ENCODE data around the gene THAP3.

The THAP3 gene, protein sequence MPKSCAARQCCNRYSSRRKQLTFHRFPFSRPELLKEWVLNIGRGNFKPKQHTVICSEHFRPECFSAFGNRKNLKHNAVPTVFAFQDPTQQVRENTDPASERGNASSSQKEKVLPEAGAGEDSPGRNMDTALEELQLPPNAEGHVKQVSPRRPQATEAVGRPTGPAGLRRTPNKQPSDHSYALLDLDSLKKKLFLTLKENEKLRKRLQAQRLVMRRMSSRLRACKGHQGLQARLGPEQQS

DNA sequence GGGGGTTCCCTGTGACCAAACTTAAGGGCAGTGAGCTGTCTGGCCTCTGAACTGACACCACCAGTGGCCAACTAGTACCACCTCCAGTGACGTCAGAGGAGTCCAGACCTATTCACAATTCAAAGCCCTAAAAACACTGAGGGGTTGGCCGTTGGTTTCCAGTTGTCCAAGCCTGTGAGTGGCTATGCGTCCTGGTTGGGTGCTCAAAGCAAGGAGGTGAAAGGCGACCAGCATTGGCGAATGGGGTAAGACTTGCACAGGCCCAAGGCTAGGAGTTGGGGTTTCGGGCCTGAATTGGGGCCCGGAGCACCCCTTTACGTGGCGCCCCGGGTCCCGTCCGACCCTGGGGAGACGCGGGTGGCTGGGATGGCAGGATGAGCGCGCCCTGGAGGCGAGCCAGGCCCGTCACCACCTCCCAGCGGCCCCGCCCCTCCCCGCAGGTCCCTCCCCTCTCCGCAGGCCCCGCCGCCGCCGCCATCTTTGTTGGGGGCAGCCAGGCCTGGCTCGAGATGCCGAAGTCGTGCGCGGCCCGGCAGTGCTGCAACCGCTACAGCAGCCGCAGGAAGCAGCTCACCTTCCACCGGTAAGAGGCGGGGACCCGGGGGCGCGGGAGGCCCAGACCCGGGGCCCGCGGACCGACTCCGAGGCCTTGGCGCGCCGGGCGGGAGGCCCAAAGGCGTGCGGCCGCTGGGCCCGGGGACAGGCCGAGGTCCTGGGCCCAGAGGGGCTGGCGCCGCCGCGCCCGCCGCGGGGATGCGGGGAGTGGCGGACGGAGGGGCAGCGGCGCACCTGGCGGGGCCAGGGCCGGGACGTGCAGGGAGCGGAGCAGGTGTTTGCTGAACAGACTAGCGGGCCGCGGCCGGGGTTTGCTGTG lies at the start of gene THAP3:
TSS of gene THAP3 (plus strand) at position 159 of the 874 bp plus-strand sequence. CDS start at position 510, 351 bp downstream.
- DNase-seq (ENCODE audit: low read depth): peak; percentile 80

DNA sequence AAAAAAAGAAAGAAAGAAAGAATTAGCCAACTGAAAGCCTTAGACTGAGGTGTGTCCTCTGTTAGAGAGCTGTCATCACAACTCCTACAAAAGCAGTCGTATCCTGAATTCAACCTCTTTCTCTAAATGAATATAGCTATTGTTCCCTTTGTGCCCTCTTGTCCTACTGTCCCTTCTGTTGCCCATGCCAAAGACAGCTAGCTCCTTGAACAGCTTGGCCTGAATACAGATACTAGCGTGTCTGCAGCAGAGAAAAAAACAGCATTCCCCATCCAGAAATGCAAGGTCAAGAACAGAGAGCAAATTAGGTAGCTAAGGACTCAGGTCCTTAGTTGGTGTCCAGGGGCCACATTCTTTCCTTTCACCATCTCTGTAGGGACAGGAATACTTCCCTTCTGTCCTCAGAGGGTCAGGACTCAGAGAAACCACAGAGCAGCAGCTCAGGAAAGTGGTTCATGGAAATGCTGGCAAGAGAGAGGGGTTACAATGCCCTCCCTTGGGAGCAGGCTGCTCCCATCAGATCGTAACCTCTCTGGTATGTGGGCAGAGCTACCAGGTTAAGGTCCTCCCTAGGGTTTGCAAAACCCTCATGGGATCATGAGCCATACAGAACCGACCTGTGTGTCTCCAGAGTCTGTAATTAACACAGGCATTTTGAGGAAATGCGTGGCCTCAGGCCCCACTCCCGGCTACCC lies 46.7 kb upstream of the THAP3 start:
- no peak for DNase-seq (ENCODE audit: low read depth)

DNA sequence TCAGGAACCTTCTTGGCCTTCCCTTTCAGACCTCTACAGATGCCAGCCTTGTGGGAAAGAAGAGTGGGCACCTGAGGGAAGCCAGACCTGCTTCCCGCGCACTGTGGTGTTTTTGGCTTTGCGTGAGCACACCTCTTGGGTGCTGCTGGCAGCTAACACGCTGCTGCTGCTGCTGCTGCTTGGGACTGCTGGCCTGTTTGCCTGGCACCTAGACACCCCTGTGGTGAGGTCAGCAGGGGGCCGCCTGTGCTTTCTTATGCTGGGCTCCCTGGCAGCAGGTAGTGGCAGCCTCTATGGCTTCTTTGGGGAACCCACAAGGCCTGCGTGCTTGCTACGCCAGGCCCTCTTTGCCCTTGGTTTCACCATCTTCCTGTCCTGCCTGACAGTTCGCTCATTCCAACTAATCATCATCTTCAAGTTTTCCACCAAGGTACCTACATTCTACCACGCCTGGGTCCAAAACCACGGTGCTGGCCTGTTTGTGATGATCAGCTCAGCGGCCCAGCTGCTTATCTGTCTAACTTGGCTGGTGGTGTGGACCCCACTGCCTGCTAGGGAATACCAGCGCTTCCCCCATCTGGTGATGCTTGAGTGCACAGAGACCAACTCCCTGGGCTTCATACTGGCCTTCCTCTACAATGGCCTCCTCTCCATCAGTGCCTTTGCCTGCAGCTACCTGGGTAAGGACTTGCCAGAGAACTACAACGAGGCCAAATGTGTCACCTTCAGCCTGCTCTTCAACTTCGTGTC lies 45.9 kb upstream of the THAP3 start:
- DNase-seq (ENCODE audit: low read depth): no peak

DNA sequence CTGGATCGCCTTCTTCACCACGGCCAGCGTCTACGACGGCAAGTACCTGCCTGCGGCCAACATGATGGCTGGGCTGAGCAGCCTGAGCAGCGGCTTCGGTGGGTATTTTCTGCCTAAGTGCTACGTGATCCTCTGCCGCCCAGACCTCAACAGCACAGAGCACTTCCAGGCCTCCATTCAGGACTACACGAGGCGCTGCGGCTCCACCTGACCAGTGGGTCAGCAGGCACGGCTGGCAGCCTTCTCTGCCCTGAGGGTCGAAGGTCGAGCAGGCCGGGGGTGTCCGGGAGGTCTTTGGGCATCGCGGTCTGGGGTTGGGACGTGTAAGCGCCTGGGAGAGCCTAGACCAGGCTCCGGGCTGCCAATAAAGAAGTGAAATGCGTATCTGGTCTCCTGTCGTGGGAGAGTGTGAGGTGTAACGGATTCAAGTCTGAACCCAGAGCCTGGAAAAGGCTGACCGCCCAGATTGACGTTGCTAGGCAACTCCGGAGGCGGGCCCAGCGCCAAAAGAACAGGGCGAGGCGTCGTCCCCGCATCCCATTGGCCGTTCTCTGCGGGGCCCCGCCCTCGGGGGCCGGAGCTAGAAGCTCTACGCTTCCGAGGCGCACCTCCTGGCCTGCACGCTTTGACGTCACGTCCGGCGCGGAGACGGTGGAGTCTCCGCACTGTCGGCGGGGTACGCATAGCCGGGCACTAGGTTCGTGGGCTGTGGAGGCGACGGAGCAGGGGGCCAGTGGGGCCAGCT lies 45.1 kb upstream of the THAP3 start, which contains the start of gene ZBTB48:
TSS of gene ZBTB48 (plus strand) at position 621 of the 745 bp plus-strand sequence. CDS start 616 bp downstream, outside the sequence.
- DNase-seq (ENCODE audit: low read depth): peak; percentile 91

DNA sequence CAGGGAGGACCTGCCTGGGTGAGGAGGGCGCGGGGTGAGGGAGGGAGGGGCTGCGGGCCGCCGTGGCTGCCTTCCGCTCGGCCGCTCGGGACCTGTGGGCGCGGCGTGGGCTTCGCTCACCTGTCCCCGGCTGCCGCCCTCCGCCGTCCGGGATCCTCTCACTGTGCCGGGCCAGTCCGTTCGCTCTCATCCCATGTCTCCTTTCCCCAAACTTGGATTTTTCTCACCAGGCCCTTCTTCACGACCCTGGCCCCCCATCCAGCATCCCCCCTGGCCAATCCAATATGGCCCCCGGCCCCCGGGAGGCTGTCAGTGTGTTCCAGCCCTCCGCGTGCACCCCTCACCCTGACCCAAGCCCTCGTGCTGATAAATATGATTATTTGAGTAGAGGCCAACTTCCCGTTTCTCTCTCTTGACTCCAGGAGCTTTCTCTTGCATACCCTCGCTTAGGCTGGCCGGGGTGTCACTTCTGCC lies 44.5 kb upstream of the THAP3 start:
- DNase-seq (ENCODE audit: low read depth): no peak

DNA sequence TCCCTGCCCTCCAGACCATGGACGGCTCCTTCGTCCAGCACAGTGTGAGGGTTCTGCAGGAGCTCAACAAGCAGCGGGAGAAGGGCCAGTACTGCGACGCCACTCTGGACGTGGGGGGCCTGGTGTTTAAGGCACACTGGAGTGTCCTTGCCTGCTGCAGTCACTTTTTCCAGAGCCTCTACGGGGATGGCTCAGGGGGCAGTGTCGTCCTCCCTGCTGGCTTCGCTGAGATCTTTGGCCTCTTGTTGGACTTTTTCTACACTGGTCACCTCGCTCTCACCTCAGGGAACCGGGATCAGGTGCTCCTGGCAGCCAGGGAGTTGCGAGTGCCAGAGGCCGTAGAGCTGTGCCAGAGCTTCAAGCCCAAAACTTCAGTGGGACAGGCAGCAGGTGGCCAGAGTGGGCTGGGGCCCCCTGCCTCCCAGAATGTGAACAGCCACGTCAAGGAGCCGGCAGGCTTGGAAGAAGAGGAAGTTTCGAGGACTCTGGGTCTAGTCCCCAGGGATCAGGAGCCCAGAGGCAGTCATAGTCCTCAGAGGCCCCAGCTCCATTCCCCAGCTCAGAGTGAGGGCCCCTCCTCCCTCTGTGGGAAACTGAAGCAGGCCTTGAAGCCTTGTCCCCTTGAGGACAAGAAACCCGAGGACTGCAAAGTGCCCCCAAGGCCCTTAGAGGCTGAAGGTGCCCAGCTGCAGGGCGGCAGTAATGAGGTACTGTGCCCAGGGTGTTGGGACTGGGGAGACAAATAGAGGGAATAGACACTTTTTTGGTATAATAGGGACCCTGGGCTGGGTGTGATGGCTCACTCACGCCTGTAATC lies 43.9 kb upstream of the THAP3 start:
- DNase-seq (ENCODE audit: low read depth): no peak

DNA sequence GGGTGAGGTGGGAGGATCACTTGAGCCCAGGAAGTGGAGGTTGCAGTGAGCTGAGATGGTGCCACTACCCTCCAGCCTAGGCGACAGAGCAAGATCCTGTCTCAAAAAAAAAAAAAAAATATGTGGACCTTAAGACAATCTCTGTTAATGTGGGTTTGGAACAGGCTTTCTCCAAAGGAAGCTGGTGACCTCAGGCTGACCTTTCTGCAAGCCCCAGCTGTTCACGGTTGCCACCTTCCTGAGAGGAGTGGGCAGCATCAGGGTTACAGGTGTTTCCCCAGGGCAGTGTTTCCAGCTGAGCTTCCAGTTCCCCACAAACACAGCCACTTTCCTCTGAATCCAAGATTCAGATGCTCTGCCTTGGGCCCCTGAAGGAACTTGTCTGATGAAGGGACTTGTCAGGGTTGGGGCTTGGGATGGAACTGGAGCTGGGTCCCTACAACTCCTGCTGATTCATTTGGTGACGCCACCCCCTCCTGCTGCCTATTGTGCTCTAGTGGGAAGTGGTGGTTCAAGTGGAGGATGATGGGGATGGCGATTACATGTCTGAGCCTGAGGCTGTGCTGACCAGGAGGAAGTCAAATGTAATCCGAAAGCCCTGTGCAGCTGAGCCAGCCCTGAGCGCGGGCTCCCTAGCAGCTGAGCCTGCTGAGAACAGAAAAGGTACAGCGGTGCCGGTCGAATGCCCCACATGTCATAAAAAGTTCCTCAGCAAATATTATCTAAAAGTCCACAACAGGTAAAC lies 42.9 kb upstream of the THAP3 start:
- DNase-seq (ENCODE audit: low read depth): no peak

DNA sequence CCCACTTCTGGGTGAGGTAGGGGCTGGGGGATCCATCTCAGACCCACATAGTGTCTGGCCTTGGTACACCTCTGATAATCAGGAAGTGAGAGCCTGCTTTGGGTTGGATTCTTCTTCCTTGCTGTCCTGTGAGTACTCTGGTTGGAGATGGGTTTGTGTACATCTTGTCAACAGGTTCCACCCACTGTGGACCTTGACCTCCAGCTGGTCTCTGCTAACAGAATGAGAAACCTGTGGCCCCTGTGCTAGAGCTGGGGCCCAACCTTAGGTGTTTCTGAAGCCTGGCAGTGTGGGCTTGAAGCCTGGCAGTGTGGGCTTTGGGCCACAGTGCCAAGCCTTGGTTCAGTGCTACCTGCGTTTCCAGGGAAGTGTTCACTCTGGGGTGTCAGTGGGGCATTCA lies 42.3 kb upstream of the THAP3 start:
- DNase-seq (ENCODE audit: low read depth): no peak

DNA sequence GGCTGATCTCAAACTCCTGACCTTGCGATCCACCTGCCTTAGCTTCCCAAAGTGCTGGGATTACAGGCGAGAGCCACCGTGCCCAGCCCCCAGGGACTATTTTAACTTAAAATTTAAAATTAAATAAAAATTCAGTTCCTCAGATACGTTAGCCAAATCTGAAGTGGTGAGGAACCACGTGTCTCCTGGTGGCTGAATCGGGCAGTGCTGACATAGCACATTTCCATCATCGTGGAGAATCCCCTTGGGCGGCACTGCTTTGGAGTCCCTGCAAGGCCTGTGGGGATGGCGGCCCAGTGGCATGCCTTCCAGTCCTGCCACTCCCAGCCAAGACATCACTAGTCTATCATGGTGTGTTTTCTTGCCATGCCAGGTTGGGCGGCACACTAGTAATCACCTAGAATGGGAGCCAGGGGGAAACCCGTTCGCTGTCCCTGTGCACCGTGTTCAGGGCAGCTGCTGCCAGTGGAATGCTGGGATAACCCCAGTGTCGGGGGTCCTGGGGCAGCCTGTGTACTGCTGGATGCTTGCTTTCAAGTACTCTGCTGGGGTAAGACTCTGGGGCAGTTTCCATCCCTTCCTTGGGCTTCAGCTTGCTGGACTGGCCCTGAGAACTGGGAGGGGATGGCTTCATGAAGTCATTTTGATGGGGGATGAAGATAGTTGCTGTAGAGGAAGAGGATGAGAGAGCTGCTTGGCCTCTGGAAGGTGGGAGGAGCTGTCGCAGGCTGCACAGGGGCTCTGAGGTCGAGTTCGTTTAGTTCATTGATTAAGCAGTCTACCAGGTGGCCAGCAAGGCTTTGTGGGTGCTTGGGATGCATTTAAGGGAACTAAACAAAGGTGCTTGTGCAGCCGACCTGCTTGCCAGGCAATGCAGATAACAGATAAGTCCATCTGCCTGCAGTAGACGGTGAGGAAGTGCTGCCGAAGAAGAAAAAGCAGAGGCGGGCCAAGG lies 40.3 kb upstream of the THAP3 start:
- DNase-seq (ENCODE audit: low read depth): no peak

DNA sequence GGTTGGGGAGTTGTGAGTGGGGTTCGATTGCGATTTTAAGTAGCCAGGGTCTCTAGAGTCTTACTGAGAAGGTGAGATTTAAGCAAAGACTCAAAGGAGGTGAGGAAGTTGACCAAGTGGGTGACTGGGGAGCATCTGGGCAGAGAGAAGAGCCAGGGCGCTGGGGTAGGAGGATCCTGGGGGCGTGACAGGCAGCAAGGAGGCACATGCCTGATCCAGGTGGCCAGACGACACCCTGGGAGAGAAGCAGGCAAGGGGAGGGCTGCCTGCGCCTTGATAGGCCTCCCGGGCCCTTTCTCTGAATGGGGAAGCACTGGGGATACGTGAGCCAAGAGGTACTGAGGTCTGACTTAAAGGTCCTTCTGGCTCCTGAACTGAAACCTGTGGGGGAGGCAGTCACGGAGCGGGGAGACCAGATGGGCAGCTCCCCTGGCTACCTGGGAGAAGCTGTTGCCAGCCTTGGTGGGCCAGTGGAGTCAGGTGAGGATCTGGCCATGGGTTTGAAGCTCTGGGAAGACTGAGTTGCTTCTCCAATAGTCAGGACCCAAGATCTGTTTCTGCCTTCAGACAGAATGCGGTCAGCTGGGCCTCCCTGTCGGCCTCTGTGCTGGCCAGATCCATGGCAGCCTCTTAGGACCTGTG lies 39.5 kb upstream of the THAP3 start:
- DNase-seq (ENCODE audit: low read depth): no peak

DNA sequence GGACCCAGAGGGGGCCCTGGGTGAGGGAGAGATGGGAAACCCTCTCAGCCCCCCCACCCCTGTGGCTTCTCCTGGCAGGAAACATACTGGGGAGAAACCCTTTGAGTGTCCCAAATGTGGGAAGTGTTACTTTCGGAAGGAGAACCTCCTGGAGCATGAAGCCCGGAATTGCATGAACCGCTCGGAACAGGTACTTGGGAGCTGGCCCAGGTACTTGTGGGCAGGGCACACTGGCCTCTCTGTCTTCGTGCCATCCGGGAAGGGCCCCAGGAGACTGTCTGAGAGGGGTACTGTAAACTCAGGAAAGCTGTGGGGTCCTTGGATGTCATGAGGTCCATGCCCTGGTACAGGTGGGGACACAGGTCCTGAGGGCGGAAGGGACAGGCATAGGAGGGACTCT lies 38.8 kb upstream of the THAP3 start:
- DNase-seq (ENCODE audit: low read depth): no peak

DNA sequence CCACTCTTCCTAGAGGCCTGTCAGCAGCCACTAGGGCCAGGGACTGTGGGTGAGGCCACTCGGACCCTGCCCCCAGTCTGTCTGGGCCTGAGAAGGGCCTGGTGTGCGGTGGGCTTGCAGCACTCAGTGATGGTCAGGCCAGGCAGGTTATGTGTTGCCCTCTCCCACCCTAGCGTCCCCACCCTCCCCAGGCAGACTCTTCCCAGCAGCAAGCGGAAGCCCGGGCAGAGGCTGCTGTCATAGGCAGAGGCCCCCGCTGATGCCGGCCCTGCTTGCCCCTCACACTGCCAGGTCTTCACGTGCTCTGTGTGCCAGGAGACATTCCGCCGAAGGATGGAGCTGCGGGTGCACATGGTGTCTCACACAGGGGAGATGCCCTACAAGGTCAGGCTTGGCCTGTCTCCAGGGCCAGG lies 38.3 kb upstream of the THAP3 start:
- DNase-seq (ENCODE audit: low read depth): no peak

DNA sequence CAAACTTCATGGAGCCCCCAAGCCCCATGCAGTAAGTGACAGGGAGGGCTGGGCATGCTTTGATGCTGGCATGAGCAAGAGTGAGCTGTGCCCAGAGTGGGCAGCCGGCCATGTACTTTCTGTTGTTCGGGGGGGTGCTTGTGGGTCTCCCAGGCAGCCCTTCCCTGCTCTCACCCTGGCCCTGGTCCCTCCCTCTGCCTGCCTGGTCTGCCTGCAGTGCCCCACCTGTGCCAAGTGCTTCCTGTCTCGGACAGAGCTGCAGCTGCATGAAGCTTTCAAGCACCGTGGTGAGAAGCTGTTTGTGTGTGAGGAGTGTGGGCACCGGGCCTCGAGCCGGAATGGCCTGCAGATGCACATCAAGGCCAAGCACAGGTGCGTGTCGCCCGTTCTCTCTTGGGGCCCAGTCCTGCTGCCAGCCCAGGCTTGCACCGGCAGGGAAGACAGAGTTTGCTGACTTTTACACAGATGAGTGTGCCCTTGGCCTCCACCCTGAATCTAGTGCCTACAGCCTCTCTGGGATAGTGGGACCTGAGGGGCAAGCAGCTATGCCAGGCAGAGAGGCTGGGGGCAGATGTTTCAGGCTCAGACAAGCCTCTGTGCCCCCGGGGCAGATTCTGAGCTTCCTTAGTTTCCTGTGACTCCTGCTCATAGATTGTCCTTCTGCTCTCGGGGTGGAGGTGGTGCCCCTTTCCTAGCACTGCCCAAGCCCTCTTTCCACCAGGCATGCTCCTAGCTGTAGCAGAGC lies 37.2 kb upstream of the THAP3 start:
- DNase-seq (ENCODE audit: low read depth): no peak

DNA sequence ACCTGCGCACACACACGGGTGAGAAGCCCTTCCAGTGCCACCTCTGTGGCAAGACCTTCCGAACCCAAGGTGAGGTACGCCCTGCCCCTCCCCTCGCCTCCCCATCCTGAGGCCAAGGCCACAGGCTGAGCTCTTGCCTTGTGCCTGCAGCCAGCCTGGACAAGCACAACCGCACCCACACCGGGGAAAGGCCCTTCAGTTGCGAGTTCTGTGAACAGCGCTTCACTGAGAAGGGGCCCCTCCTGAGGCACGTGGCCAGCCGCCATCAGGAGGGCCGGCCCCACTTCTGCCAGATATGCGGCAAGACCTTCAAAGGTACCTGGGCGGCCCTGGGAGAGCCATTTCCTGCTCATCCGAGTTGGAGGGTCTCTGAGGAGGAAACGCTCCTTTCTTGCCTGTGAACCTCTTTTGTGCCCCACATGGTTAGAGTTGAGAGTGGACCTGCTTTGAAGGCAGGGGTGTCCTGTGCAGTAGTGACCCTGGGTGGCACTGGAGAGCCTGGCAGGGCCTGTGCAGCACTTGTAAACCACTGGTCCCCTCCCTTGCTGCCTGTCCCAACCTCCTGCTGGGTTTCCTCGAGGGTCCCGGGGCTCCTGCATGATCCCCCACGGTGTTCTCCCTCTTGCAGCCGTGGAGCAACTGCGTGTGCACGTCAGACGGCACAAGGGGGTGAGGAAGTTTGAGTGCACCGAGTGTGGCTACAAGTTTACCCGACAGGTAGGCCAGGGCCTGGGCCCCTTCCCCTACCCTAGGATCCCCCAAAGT lies 36.4 kb upstream of the THAP3 start:
- DNase-seq (ENCODE audit: low read depth): no peak

DNA sequence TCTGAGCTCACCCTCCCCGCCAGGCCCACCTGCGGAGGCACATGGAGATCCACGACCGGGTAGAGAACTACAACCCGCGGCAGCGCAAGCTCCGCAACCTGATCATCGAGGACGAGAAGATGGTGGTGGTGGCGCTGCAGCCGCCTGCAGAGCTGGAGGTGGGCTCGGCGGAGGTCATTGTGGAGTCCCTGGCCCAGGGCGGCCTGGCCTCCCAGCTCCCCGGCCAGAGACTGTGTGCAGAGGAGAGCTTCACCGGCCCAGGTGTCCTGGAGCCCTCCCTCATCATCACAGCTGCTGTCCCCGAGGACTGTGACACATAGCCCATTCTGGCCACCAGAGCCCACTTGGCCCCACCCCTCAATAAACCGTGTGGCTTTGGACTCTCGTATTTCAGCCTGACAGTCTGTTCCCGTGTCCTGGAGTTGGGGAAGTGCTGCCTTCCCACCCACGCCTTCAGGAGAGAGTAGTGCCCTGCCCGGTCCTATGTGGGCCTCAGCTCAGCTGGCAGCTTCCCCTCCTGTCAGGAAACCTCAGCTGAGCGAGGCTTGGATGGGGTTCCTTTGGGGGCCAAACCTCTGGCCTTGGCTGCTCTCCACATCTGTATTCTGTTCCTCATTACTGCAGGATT lies 35.7 kb upstream of the THAP3 start:
- DNase-seq (ENCODE audit: low read depth): no peak

DNA sequence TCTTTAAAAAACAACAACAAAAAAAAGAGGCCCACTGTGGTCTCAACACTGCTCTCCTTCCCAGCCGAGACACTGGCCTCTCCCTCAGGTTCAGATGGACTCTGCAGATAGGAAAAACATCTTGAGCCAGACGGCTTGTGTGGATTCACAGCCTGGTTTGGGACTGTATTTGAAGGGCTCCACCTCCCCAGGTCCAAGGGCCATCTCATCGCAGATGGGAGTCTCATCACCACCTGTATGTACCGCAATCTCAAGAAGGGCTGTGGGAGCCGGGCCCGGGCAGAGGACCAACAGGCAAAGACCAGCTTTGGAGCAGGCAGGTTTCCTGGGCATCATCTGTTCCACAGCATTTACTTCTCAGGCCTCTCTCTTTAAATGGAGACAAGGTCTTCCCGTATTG lies 34.6 kb upstream of the THAP3 start:
- DNase-seq (ENCODE audit: low read depth): no peak
